ENCODE measurements around the gene FFAR3. TPM values are rescaled to one million over a fixed set of nuclear protein-coding genes. Genes with fewer than 3 reads are reported as not detected.

FFAR3 gene, protein sequence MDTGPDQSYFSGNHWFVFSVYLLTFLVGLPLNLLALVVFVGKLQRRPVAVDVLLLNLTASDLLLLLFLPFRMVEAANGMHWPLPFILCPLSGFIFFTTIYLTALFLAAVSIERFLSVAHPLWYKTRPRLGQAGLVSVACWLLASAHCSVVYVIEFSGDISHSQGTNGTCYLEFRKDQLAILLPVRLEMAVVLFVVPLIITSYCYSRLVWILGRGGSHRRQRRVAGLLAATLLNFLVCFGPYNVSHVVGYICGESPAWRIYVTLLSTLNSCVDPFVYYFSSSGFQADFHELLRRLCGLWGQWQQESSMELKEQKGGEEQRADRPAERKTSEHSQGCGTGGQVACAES
- not detected in 2 replicates for total RNA-seq (2014; rRNA removed; shearing (Covaris generic); ENCODE audit: low replicate concordance)

DNA sequence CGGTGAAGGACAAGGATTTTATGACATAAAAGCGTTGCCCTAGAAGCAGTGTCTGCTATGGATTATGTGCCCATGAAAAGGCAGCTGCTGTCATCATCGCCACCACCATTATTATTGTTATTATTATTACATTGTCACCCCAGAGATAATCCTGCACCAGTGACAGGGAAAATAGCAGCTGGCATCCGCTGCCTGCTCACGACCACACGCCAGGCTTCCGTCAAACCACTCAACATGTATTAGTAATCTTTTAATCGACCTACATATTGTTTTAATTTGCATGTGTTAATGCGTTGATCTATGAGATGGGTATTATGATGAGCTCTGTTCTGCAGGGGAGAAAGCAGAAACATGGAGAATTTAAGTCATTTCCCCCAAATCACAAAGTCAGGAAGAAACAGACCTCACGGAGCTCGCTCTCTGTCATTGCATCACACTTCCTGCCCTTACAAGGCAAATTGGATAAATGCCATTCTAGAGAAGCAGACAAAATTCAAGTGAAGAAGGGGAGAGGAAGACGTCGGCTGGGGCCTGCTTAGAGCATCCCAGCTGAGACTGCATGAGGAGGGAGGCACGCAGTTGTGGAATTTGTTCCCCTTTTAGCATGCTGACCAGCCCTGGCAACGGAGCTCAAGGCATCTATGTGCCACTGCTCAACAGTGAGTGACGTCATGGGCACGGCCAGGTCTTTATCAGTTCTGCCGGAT is at the start of gene FFAR3:
Gene FFAR3, plus strand, starts transcription at position 594 of the 707 bp plus-strand sequence. CDS start 431 bp downstream, outside the sequence.
- Histone ChIP-seq H3K9me3 (ENCODE audit: low read length) (no peaks in the 10 kb centered on the region), H3K79me2 (ENCODE audit: low read length) (no peaks in the 10 kb centered on the region), H3K4me1 (ENCODE audit: low read length) (no peaks in the 10 kb centered on the region; the same call in 1 of the 2 replicates), H3K9ac (ENCODE audit: low read length) (no peak within 1 kb of the TSS), H3K36me3 (ENCODE audit: insufficient read depth, low read length) (no peaks in the 10 kb centered on the region), H4K20me1 (ENCODE audit: insufficient read depth, low read depth, low read length) (no peaks in the 10 kb centered on the region), H3K9me2 (replicated peaks; ENCODE audit: insufficient read depth, low read length) (no peaks in the 10 kb centered on the region), H3K4me3 (ENCODE audit: low read length) (no peak within 1 kb of the TSS), H2AFZ (ENCODE audit: low read length) (no peak within 1 kb of the TSS), H3K27ac (ENCODE audit: low read length) (no peak within 1 kb of the TSS), H3K27me3 (ENCODE audit: low read length) (no peaks in the 10 kb centered on the region), H3K4me2 (ENCODE audit: low read depth, low read length, poor library complexity, severe bottlenecking) (no peak within 1 kb of the TSS)
- no peak for DNase-seq

DNA sequence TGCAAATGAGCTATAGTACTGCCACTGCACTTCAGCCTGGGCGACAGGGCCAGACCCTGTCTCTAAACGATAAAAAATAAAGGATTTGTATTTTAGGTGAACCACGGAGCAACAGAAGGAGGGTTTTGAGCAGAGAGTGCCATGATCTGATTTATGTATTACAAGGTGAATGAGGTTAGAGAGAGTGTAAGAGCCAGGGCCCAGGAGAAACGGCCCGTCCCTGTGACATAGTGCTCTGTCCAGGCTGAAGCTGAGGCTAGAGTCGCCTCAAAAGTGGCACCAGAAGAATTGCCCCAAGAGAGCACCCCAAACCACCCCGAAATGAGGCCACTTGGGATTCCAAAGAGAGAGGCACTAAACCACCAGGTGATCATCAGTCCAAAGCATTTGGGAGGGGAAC is 49.4 kb upstream of the FFAR3 start:
- H3K27me3 ChIP-seq (ENCODE audit: low read length) = no peaks in the 10 kb centered on the region
- H3K9me2 ChIP-seq (replicated peaks; ENCODE audit: insufficient read depth, low read length) = no peaks in the 10 kb centered on the region
- peaks cover 28% of the 10 kb centered on the region for H3K4me1 ChIP-seq (ENCODE audit: low read length)
- DNase-seq = no peak
- H3K9me3 ChIP-seq (ENCODE audit: low read length) = no peaks in the 10 kb centered on the region
- no peaks in the 10 kb centered on the region for H3K36me3 ChIP-seq (ENCODE audit: insufficient read depth, low read length)
- H3K79me2 ChIP-seq (ENCODE audit: low read length) = no peaks in the 10 kb centered on the region
- H3K4me3 ChIP-seq (ENCODE audit: low read length) = no peak overlapping the region
- H4K20me1 ChIP-seq (ENCODE audit: insufficient read depth, low read depth, low read length) = no peaks in the 10 kb centered on the region
- no peak overlapping the region for H2AFZ ChIP-seq (ENCODE audit: low read length)
- H3K4me2 ChIP-seq (ENCODE audit: low read depth, low read length, poor library complexity, severe bottlenecking) = no peak overlapping the region
- no peak overlapping the region for H3K9ac ChIP-seq (ENCODE audit: low read length)
- no peak overlapping the region for H3K27ac ChIP-seq (ENCODE audit: low read length)

DNA sequence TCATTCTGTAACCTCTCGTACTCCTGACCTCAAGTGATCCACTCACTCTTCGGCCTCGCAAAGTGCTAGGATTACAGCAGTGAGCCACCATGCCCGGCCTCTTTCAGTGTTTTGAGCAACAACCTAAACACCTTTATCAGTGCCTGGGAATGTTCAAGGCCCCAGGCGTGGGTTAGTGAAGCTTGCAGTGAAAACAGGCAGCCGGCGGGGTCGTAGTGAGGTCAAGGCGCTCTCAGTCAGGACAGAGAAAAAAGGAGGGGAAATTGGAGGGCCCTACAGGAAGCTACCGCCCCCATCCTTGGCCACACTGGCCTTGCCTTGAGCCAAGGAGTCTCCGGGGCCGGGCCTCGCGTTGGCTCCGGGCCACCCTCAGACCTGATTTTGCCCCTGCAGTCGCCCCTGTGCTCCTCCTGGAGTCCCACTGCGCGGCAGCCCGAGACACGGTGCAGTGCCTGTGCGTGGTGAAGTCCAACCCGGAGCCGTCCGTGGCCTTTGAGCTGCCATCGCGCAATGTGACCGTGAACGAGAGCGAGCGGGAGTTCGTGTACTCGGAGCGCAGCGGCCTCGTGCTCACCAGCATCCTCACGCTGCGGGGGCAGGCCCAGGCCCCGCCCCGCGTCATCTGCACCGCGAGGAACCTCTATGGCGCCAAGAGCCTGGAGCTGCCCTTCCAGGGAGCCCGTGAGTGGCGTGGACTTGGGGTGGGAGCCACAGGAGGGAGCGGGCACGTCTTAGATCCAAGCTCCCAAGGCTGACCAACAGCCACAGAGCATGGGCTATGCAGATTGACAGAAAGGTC is 48.6 kb upstream of the FFAR3 start:
- Histone ChIP-seq H3K9me3 (ENCODE audit: low read length) (no peaks in the 10 kb centered on the region), H3K4me2 (ENCODE audit: low read depth, low read length, poor library complexity, severe bottlenecking) (no peak overlapping the region), H3K9ac (ENCODE audit: low read length) (no peak overlapping the region)

DNA sequence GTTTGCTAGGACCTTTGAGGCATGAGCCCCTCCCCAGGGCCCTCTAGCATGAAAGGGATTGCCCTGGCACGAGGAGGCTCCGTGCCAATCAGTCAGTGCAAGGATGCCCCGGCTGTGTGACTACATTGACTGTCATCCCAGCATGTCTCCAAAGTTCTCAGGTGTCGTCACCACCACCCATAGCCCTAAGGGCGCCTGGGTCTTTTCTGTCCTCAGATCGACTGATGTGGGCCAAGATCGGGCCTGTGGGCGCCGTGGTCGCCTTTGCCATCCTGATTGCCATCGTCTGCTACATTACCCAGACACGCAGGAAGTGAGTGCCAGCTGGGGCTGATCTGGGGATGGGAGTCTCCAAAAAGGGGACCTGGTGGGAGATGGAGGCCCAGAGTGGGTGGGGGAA is 47.9 kb upstream of the FFAR3 start:
- Histone ChIP-seq H3K9me2 (replicated peaks; ENCODE audit: insufficient read depth, low read length) (no peaks in the 10 kb centered on the region), H3K27ac (ENCODE audit: low read length) (no peak overlapping the region), H3K9me3 (ENCODE audit: low read length) (no peaks in the 10 kb centered on the region), H3K4me2 (ENCODE audit: low read depth, low read length, poor library complexity, severe bottlenecking) (no peak overlapping the region), H3K4me3 (ENCODE audit: low read length) (no peak overlapping the region), H3K4me1 (ENCODE audit: low read length) (peaks cover 24% of the 10 kb centered on the region), H3K27me3 (ENCODE audit: low read length) (no peaks in the 10 kb centered on the region), H3K79me2 (ENCODE audit: low read length) (no peaks in the 10 kb centered on the region), H4K20me1 (ENCODE audit: insufficient read depth, low read depth, low read length) (no peaks in the 10 kb centered on the region), H3K9ac (ENCODE audit: low read length) (no peak overlapping the region), H3K36me3 (ENCODE audit: insufficient read depth, low read length) (no peaks in the 10 kb centered on the region), H2AFZ (ENCODE audit: low read length) (no peak overlapping the region)
- DNase-seq = no peak

More for the DNA sequence above, 48.6 kb upstream of the FFAR3 start:
- Histone ChIP-seq H3K27me3 (ENCODE audit: low read length) (no peaks in the 10 kb centered on the region), H3K79me2 (ENCODE audit: low read length) (no peaks in the 10 kb centered on the region), H4K20me1 (ENCODE audit: insufficient read depth, low read depth, low read length) (no peaks in the 10 kb centered on the region), H3K9me2 (replicated peaks; ENCODE audit: insufficient read depth, low read length) (no peaks in the 10 kb centered on the region), H2AFZ (ENCODE audit: low read length) (no peak overlapping the region), H3K27ac (ENCODE audit: low read length) (no peak overlapping the region), H3K4me3 (ENCODE audit: low read length) (no peak overlapping the region), H3K4me1 (ENCODE audit: low read length) (peaks cover 28% of the 10 kb centered on the region), H3K36me3 (ENCODE audit: insufficient read depth, low read length) (no peaks in the 10 kb centered on the region)
- no peak for DNase-seq

DNA sequence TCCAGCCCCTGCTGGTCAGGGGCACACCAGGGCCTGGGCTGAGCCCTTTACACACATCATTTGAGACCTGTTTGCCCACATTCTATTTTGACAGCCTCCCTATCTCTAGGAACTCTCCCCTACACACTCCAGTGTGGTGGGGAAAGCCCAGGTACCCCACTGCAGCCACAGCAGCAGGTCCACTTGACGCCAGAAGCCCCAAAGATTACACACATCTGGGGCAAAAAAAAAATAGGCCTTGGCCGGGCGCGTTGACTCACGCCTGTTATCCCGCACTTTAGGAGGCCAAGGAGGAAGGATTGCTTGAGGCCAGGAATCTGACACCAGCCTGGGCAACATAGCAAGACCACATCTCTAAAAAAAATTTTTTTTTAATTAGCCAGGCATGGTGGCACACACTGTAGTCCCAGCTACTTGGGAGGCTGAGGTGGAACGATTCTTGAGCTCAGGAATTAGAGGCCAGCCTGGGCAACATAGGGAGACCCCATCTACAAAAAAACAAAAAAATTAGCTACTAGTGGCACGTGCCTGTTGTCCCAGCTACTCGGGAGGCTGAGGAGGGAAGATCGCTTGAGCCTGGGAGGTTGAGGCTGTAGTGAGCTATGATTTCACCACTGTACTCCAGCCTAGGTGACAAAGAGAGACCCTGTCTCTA is 47.3 kb upstream of the FFAR3 start:
- no peaks in the 10 kb centered on the region for H3K36me3 ChIP-seq (ENCODE audit: insufficient read depth, low read length)
- H3K9me2 ChIP-seq (replicated peaks; ENCODE audit: insufficient read depth, low read length) = no peaks in the 10 kb centered on the region
- H3K9me3 ChIP-seq (ENCODE audit: low read length) = no peaks in the 10 kb centered on the region
- no peaks in the 10 kb centered on the region for H3K79me2 ChIP-seq (ENCODE audit: low read length)
- H4K20me1 ChIP-seq (ENCODE audit: insufficient read depth, low read depth, low read length) = no peaks in the 10 kb centered on the region
- H3K4me1 ChIP-seq (ENCODE audit: low read length) = peaks cover 18% of the 10 kb centered on the region
- no peak overlapping the region for H3K4me3 ChIP-seq (ENCODE audit: low read length)
- no peaks in the 10 kb centered on the region for H3K27me3 ChIP-seq (ENCODE audit: low read length)
- no peak overlapping the region for H3K27ac ChIP-seq (ENCODE audit: low read length)
- H2AFZ ChIP-seq (ENCODE audit: low read length) = no peak overlapping the region
- H3K4me2 ChIP-seq (ENCODE audit: low read depth, low read length, poor library complexity, severe bottlenecking) = no peak overlapping the region
- H3K9ac ChIP-seq (ENCODE audit: low read length) = no peak overlapping the region
- no peak for DNase-seq

DNA sequence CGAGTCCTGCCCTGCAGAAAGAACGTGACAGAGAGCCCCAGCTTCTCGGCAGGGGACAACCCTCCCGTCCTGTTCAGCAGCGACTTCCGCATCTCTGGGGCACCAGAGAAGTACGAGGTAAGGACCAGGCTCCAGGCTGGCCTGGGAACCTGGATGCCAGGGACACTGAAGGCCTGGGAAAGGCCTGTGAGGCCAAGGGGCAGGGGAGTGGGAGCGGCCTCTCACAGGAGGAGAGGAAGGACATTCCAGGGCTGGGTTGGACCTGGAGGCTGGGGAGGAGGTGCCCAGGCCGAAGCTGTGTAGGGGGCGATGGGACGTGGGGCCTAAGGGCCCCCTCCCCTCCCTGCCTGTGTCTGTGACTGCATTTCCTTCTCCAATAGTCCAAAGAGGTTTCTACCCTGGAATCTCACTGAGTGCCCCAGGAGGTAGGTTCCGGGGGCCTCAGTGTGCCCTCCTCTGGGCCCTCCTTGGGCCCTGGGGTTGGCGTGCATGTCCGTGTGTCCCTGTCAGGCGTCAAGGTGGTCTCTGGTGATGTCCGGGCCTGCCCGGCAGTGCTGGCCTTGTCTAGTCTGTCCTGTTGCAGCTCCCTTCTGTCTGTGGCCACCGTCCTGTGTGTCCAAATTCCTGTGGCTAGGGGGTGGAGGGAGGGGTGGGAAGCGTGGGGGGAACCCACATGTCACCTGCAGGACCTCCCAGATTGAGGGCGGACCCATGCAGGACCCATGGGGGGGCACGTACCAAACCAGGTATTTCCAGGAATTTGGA is 46.2 kb upstream of the FFAR3 start:
- H3K9me3 ChIP-seq (ENCODE audit: low read length) = no peaks in the 10 kb centered on the region
- no peak overlapping the region for H2AFZ ChIP-seq (ENCODE audit: low read length)
- no peaks in the 10 kb centered on the region for H4K20me1 ChIP-seq (ENCODE audit: insufficient read depth, low read depth, low read length)
- no peak overlapping the region for H3K9ac ChIP-seq (ENCODE audit: low read length)
- peaks cover 14% of the 10 kb centered on the region for H3K4me1 ChIP-seq (ENCODE audit: low read length)
- H3K27me3 ChIP-seq (ENCODE audit: low read length) = no peaks in the 10 kb centered on the region
- DNase-seq = no peak
- H3K4me2 ChIP-seq (ENCODE audit: low read depth, low read length, poor library complexity, severe bottlenecking) = no peak overlapping the region
- H3K36me3 ChIP-seq (ENCODE audit: insufficient read depth, low read length) = no peaks in the 10 kb centered on the region
- H3K79me2 ChIP-seq (ENCODE audit: low read length) = no peaks in the 10 kb centered on the region
- no peaks in the 10 kb centered on the region for H3K9me2 ChIP-seq (replicated peaks; ENCODE audit: insufficient read depth, low read length)
- no peak overlapping the region for H3K27ac ChIP-seq (ENCODE audit: low read length)
- H3K4me3 ChIP-seq (ENCODE audit: low read length) = no peak overlapping the region

DNA sequence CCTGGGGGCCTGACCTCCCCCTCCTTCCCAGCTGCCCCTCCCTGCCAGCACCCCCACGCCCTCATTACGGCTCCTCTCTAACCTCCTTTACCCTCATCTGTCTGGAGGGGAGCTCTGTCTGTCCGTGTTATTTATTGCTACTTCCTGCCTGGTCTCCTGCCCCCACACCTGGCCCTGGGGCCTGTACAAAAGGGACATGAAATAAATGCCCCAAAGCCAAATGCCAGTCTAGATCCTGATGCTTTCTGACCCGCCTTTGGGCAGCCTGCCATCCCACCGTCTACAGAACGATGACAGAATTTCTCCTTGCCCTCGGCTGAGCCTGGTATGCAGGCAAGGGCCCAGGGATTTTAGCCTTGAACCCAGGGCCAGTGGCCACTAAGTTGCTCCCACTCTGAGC is 44.7 kb upstream of the FFAR3 start:
- Histone ChIP-seq H3K27me3 (ENCODE audit: low read length) (no peaks in the 10 kb centered on the region), H3K79me2 (ENCODE audit: low read length) (no peaks in the 10 kb centered on the region), H3K4me1 (ENCODE audit: low read length) (peaks cover 13% of the 10 kb centered on the region), H3K4me3 (ENCODE audit: low read length) (no peak overlapping the region), H3K9me3 (ENCODE audit: low read length) (no peaks in the 10 kb centered on the region), H3K4me2 (ENCODE audit: low read depth, low read length, poor library complexity, severe bottlenecking) (no peak overlapping the region), H2AFZ (ENCODE audit: low read length) (no peak overlapping the region), H3K27ac (ENCODE audit: low read length) (no peak overlapping the region), H3K9me2 (replicated peaks; ENCODE audit: insufficient read depth, low read length) (no peaks in the 10 kb centered on the region), H3K9ac (ENCODE audit: low read length) (no peak overlapping the region), H4K20me1 (ENCODE audit: insufficient read depth, low read depth, low read length) (no peaks in the 10 kb centered on the region), H3K36me3 (ENCODE audit: insufficient read depth, low read length) (no peaks in the 10 kb centered on the region)
- no peak for DNase-seq

Data from Karpas-422 (cell line).